Right lobe of liver (tissue), 6 donors: ENCODE results near the gene LPAR1. TPM values are rescaled to one million over a fixed set of nuclear protein-coding genes. Genes with fewer than 3 reads are reported as not detected.

Experiments used
- ATAC-seq, 4 donors: fragments of 200-7000 bp; cut with Tn5 transposase; one replicate each; pipeline ENCODE4 v1.9.1; 2020; ENCODE audit warnings: mild to moderate bottlenecking in 4 of 4, moderate library complexity in 4 of 4
- DNase-seq, 3 donors: peaks; one replicate each; pipeline ENCODE4 v3.0.0-alpha.2; 2020
- H3K27ac ChIP-seq, 3 donors: fragments of 200-600 bp; one replicate each; pipeline ENCODE4 v1.8.0; 2022
- H3K27me3 ChIP-seq, 2 donors: fragments of 200-600 bp; one replicate each; pipeline ENCODE4 v1.8.0; 2022
- H3K36me3 ChIP-seq, 4 donors: fragments of 200-600 bp; sonication (generic) in 1 of 4; one replicate each; pipeline versions ENCODE4 v1.5.1 to v1.8.0; 2017 to 2022; ENCODE audit warnings: control low read depth in 1 of 4
- H3K4me1 ChIP-seq, 4 donors: fragments of 200-600 bp; sonication (generic) in 1 of 4; one replicate each; pipeline versions ENCODE4 v1.5.1 to v1.8.0; 2017 to 2022; ENCODE audit warnings: control low read depth in 1 of 4
- H3K4me3 ChIP-seq, 3 donors: fragments of 200-600 bp; one replicate each; pipeline ENCODE4 v1.8.0; 2022
- H3K9me3 ChIP-seq, 4 donors: fragments of 200-600 bp; sonication (generic) in 1 of 4; one replicate each; pipeline versions ENCODE4 v1.5.1 to v1.8.0; 2017 to 2022; ENCODE audit warnings: control low read depth in 1 of 4
- POLR2A ChIP-seq: fragments of 450-650 bp; IDR thresholded peaks from one replicate; pipeline ENCODE4 v1.6.1; 2017; ENCODE audit warnings: antibody characterized with exemption, mild to moderate bottlenecking
- WGBS: methylation state at CpG from one replicate; pipeline ENCODE4 v1.1.6; 2018; ENCODE audit warnings: low coverage, low lambda C conversion rate; ENCODE audit not compliant: insufficient coverage; ENCODE audit errors: missing lambda C conversion rate; 5-methylcytosine and 5-hydroxymethylcytosine counted together
- intact Hi-C, 2 donors: fragments of 100-400 bp; cut with DNase I; formaldehyde crosslinking; loops; one replicate each; pipeline versions ENCODE4 v1.11.2 to v1.14.1; 2022
- total RNA-seq, 6 experiments: library from RNA; depleted of rRNA in 2 of 6; stranded (reverse); fragments of >200 nt in 2 of 6; fragmentation: NEBNext Ultra II Directional in 3 of 6; extraction: Animal tissue kit (Norgen Biotek cat#: 25700) in 3 of 6; gene quantifications; one replicate each; pipeline versions ENCODE4 v1.1.0 to v1.2.4, GENCODE V29; 2016 to 2023
- TF ChIP-seq, protein P1 (sequence below), 4 donors: fragments of 200-600 bp in 3 of 4; fragments of 450-650 bp in 1 of 4; IDR thresholded peaks; one replicate each; pipeline versions ENCODE4 v1.5.1 to v1.8.0; 2016 to 2022; ENCODE audit warnings: antibody characterized with exemption in 4 of 4, mild to moderate bottlenecking in 2 of 4
- donor health status: DM: no; HTN: yes; CAD: no.
- donor health status: DM: no; HTN: no; CAD: no.
- donor health status: DM: no; HTN: no; CAD: no.
- donor health status: DM: no; HTN: yes; CAD: no.
- donor health status: DM: no; HTN: yes; CAD: no.

The LPAR1 gene
- total RNA-seq, 6 experiments from 2014 or later: 0.66 to 1.6 (median 1.2) TPM

DNA sequence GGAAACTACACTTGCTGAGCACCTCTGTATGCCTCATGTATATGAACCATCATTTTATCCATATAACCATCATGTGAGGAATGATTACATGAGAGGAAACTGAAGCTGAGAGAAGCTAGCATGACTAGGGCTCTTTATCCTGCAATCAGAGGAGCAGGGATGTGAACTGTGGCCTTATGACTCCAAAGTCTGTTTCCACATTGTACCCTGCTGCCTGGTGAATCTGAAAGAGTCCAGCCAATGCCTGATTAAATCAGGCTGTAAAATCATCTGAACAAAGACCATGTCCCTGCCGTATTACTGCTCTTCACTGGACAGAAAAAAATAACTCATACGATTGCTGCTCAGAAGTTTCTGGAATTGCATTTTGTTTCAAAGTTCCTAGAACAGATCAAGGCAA, 67.0 kb downstream of the LPAR1 start:
- ATAC-seq: no peak

DNA sequence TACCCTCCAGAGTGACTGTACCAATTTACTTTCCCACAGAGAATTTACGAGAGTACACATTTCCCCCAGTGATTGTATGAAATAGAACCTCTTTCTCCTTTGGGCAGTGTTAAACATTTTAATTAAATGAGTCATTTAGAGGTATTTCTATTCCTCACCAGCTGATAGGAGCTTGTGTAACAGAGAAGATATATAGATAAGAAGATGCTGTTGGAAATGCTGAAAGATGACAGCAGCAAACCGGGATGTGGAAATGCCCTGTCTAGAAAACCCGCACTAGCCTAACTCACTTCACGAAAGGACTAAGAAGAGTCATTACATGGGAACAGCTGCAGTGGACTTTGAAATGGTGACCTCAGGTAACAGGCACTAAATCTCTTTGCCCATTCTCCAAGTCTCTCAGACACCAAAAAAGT, 68.3 kb downstream of the LPAR1 start:
- intact Hi-C loops: no loop called here
- 64% methylated on average over 4 of the region's 4 CpGs for WGBS
- no peaks in the 10 kb centered on the region for H3K9me3 ChIP-seq
- no peaks in the 10 kb centered on the region for H3K36me3 ChIP-seq
- ATAC-seq: no peak
- no peak for TF ChIP-seq POLR2A
- TF ChIP-seq, protein P1, sequence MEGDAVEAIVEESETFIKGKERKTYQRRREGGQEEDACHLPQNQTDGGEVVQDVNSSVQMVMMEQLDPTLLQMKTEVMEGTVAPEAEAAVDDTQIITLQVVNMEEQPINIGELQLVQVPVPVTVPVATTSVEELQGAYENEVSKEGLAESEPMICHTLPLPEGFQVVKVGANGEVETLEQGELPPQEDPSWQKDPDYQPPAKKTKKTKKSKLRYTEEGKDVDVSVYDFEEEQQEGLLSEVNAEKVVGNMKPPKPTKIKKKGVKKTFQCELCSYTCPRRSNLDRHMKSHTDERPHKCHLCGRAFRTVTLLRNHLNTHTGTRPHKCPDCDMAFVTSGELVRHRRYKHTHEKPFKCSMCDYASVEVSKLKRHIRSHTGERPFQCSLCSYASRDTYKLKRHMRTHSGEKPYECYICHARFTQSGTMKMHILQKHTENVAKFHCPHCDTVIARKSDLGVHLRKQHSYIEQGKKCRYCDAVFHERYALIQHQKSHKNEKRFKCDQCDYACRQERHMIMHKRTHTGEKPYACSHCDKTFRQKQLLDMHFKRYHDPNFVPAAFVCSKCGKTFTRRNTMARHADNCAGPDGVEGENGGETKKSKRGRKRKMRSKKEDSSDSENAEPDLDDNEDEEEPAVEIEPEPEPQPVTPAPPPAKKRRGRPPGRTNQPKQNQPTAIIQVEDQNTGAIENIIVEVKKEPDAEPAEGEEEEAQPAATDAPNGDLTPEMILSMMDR (IDR thresholded peaks at IDR 0.05): no peak
- no peak overlapping the region for H3K4me3 ChIP-seq
- H3K27me3 ChIP-seq: no peaks in the 10 kb centered on the region
- H3K27ac ChIP-seq: no peak overlapping the region
- no peaks in the 10 kb centered on the region for H3K4me1 ChIP-seq
- DNase-seq: no peak

More for the DNA sequence above, 67.0 kb downstream of the LPAR1 start:
- no peak for DNase-seq
- Histone ChIP-seq H3K4me1 (no peaks in the 10 kb centered on the region), H3K4me3 (no peak overlapping the region), H3K9me3 (no peaks in the 10 kb centered on the region), H3K36me3 (no peaks in the 10 kb centered on the region), H3K27me3 (no peaks in the 10 kb centered on the region), H3K27ac (no peak overlapping the region)
- intact Hi-C loops: no loop called here
- 73% methylated on average over 2 of the region's 2 CpGs for WGBS
- TF ChIP-seq, protein P1 (IDR thresholded peaks at IDR 0.05): no peak
- TF ChIP-seq POLR2A: no peak

DNA sequence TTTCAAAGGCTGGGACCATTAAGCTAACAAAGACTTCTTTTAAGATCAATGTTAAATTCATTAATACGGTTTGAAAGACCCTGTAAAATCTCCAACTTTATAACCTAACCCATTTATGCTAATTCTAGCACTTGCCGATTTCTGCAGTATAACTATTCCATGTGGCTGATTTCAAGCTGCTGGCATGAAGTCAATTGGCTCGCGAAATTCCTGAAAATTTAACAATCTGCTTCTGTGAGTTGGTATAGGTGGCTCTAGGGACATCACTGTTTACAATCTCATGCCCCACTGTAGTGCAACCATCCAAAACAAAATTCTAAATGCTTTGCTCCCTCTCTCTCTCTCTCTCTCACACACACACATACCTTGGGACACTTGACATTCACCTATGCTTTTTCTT, 70.2 kb downstream of the LPAR1 start:
- no peaks in the 10 kb centered on the region for H3K9me3 ChIP-seq
- DNase-seq (no peak), ATAC-seq (no peak)
- H3K27ac ChIP-seq: no peak overlapping the region
- intact Hi-C loops: no loop called here
- H3K4me1 ChIP-seq: no peaks in the 10 kb centered on the region
- H3K4me3 ChIP-seq: no peak overlapping the region
- H3K27me3 ChIP-seq: no peaks in the 10 kb centered on the region
- WGBS: 76% methylated on average over 4 of the region's 4 CpGs
- no peaks in the 10 kb centered on the region for H3K36me3 ChIP-seq
- TF ChIP-seq POLR2A: no peak
- TF ChIP-seq, protein P1 (IDR thresholded peaks at IDR 0.05): no peak

DNA sequence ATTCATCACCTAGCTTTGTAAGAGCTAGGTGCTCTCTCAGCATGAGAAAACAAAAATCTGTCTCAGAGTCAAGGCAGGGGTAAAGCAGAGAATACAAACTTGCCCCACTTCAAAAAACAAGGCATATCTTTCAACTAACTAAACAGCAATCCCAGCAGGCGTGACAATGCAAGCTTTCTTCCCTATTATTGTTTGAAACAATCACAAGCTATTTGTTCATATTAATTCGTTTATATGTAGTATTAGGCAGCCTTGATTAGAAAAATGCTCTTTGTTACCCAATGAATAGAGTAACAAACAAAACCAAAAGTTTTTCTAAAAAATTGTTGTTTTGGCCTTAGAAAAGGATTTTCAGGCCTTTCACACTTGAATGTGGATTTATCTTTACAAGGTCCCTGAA, 71.1 kb downstream of the LPAR1 start:
- no peak overlapping the region for H3K27ac ChIP-seq
- H3K9me3 ChIP-seq: no peaks in the 10 kb centered on the region
- no peak for DNase-seq
- TF ChIP-seq POLR2A: no peak
- TF ChIP-seq, protein P1 (IDR thresholded peaks at IDR 0.05): no peak
- WGBS: 54% methylated on average over 2 of the region's 2 CpGs
- intact Hi-C loops: no loop called here
- H3K36me3 ChIP-seq: no peaks in the 10 kb centered on the region
- H3K4me1 ChIP-seq: no peaks in the 10 kb centered on the region
- no peaks in the 10 kb centered on the region for H3K27me3 ChIP-seq
- ATAC-seq: no peak
- H3K4me3 ChIP-seq: no peak overlapping the region

DNA sequence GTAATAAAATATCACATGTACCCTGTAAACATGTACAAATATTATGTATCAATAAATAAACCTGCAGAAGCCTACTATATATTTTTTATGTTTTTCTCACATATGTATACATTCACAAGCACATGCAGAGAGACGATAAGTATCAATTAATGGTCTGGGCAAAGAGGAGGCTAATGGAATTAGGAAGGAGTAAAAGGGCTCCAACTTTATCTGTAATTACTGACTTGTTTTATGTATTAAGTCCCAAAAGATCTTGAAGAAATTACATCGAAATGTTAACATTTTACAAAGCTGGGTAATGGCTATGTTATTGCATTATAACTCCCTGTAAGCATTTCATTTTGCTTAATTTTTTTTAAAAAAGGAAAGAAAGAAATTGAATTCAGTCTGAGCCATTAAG, 78.0 kb downstream of the LPAR1 start:
- 57% methylated on average over 2 of the region's 2 CpGs for WGBS
- H3K4me1 ChIP-seq: no peaks in the 10 kb centered on the region
- ATAC-seq (no peak), DNase-seq (no peak)
- no peaks in the 10 kb centered on the region for H3K36me3 ChIP-seq
- TF ChIP-seq, protein P1 (IDR thresholded peaks at IDR 0.05): no peak
- no peak for TF ChIP-seq POLR2A
- H3K4me3 ChIP-seq: no peak overlapping the region
- no peaks in the 10 kb centered on the region for H3K27me3 ChIP-seq
- intact Hi-C loops: no loop called here
- no peak overlapping the region for H3K27ac ChIP-seq
- no peaks in the 10 kb centered on the region for H3K9me3 ChIP-seq
